Measurements from ENCODE around the gene FHOD3. TPM values are rescaled to one million over a fixed set of nuclear protein-coding genes. Genes with fewer than 3 reads are reported as not detected.

Gene FHOD3
- total and polyA plus RNA-seq, 7 experiments from 2014 or later = not detected

- no peak overlapping the region for H3K27ac ChIP-seq (ENCODE audit: low read depth, low read length)
- H3K27me3 Mint-ChIP-seq = peaks cover 4 to 24% (median 19%) of the 10 kb centered on the region in 5 donors
- peak; percentile 31 for ATAC-seq
- H3K4me1 ChIP-seq (ENCODE audit: control insufficient read depth in 2 of 2, insufficient read depth in 2 of 2, low read length in 2 of 2) = no peaks in the 10 kb centered on the region
- peak in 5 of 9 donors; percentile 8 to 47 (median 25) for DNase-seq
- ChIA-PET CTCF (interaction anchor here (1.6 kb wide), 2 partner anchors 121 to 122 kb away, joined by 7 to 8 read pairs; no protein-coding TSS in a partner anchor), POLR2A (no interaction called here)
- H3K4me1 Mint-ChIP-seq = no peaks in the 10 kb centered on the region
- peaks cover 0 to 11% (median 0%) of the 10 kb centered on the region in 3 experiments for H3K9me3 ChIP-seq (ENCODE audit: control insufficient read depth in 2 of 3, low read length in 3 of 3)
- H3K27me3 ChIP-seq (ENCODE audit: control insufficient read depth in 2 of 2, insufficient read depth in 2 of 2, low read length in 2 of 2) = no peaks in the 10 kb centered on the region
- H3K4me3 Mint-ChIP-seq = no peak overlapping the region
- no peaks in the 10 kb centered on the region for H3K36me3 ChIP-seq (ENCODE audit: control insufficient read depth in 2 of 3, insufficient read depth in 3 of 3, low read length in 3 of 3)
- intact Hi-C loops (cut with micrococcal nuclease) = loop anchor here in 1 of 2 donors (1.0 to 2.0 kb wide), 2 partner anchors 121 to 211 kb away; no protein-coding TSS in a partner anchor
- peaks cover 0 to 2% (median 0%) of the 10 kb centered on the region in 5 donors for H3K36me3 Mint-ChIP-seq
- no peak overlapping the region for H3K4me3 ChIP-seq (ENCODE audit: low read length)
- H3K9me3 Mint-ChIP-seq = peaks cover 0 to 20% (median 6%) of the 10 kb centered on the region in 11 donors
- no peak overlapping the region for H3K27ac Mint-ChIP-seq
Observed at GRCh38 chr18:36688020-36688965, 390.8 kb downstream of the FHOD3 start.

DNA sequence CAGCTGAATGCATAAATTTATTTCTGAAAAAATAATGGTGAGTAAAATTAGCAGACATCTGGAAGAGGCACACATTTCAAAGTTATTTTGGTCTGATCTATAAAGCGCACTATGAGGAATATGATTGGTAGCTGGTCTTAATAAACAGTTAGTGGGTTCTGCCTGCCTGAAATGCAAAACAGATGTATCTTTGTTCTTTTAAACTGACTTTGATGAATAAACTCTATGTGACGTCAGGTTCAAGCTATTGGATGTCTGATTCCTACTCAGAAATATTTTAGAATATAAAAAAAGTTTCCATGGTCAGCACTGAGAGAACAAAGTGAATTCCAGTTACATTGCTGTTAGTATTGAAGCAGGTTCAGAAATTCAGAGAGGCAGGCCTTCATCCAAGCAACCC, 394.9 kb downstream of the FHOD3 start:
- no peaks in the 10 kb centered on the region for H3K4me1 Mint-ChIP-seq
- H3K27ac Mint-ChIP-seq = no peak overlapping the region
- ChIA-PET POLR2A (no interaction called here), CTCF (no interaction called here)
- no peak overlapping the region for H3K4me3 Mint-ChIP-seq
- intact Hi-C loops (cut with micrococcal nuclease) = no loop called here
- peaks cover 4 to 10% (median 7%) of the 10 kb centered on the region in 5 donors for H3K27me3 Mint-ChIP-seq
- no peaks in the 10 kb centered on the region for H3K9me3 Mint-ChIP-seq
- H3K9me3 ChIP-seq (ENCODE audit: control insufficient read depth in 2 of 3, low read length in 3 of 3) = no peaks in the 10 kb centered on the region
- H3K4me1 ChIP-seq (ENCODE audit: control insufficient read depth in 2 of 2, insufficient read depth in 2 of 2, low read length in 2 of 2) = no peaks in the 10 kb centered on the region
- H3K36me3 ChIP-seq (ENCODE audit: control insufficient read depth in 2 of 3, insufficient read depth in 3 of 3, low read length in 3 of 3) = no peaks in the 10 kb centered on the region
- DNase-seq = no peak
- no peaks in the 10 kb centered on the region for H3K36me3 Mint-ChIP-seq
- ATAC-seq = no peak
- H3K27me3 ChIP-seq (ENCODE audit: control insufficient read depth in 2 of 2, insufficient read depth in 2 of 2, low read length in 2 of 2) = no peaks in the 10 kb centered on the region
- no peak overlapping the region for H3K4me3 ChIP-seq (ENCODE audit: low read length)
- no peak overlapping the region for H3K27ac ChIP-seq (ENCODE audit: low read depth, low read length)

DNA sequence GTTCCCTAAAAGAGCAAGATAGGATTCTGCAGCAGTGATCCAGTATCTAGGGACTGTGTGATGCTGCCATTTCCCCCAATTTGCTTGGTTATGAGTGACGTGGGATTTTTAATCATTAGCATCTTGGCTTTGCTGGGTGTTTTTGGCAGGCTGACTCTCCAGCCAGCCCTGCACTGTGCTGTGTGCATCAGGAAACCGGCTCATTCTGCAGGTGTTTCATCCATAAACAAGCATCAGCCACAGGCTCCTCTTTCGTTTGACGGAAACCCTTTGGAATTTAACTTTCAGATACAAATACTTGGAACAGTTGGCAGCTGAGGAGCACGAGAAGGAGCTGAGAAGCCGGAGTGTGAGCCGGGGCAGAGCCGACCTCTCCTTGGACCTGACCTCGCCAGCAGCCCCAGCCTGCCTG, 395.4 kb downstream of the FHOD3 start:
- intact Hi-C loops (cut with micrococcal nuclease) = no loop called here
- POLR2A ChIA-PET = no interaction called here
- no peak for ATAC-seq
- Histone ChIP-seq H3K4me1 (ENCODE audit: control insufficient read depth in 2 of 2, insufficient read depth in 2 of 2, low read length in 2 of 2) (no peaks in the 10 kb centered on the region), H3K36me3 (ENCODE audit: control insufficient read depth in 2 of 3, insufficient read depth in 3 of 3, low read length in 3 of 3) (no peaks in the 10 kb centered on the region), H3K27ac (ENCODE audit: low read depth, low read length) (no peak overlapping the region), H3K9me3 (ENCODE audit: control insufficient read depth in 2 of 3, low read length in 3 of 3) (no peaks in the 10 kb centered on the region), H3K27me3 (ENCODE audit: control insufficient read depth in 2 of 2, insufficient read depth in 2 of 2, low read length in 2 of 2) (no peaks in the 10 kb centered on the region), H3K4me3 (ENCODE audit: low read length) (no peak overlapping the region)
- H3K27me3 Mint-ChIP-seq = peaks cover 4 to 10% (median 7%) of the 10 kb centered on the region in 5 donors
- no peaks in the 10 kb centered on the region for H3K4me1 Mint-ChIP-seq
- H3K36me3 Mint-ChIP-seq = no peaks in the 10 kb centered on the region
- H3K4me3 Mint-ChIP-seq = no peak overlapping the region
- no peak overlapping the region for H3K27ac Mint-ChIP-seq
- CTCF ChIA-PET = no interaction called here
- DNase-seq = no peak
- no peaks in the 10 kb centered on the region for H3K9me3 Mint-ChIP-seq

- intact Hi-C loops (cut with micrococcal nuclease) = no loop called here
- DNase-seq (no peak), ATAC-seq (no peak)
- H3K4me1 Mint-ChIP-seq = no peaks in the 10 kb centered on the region
- no peak overlapping the region for H3K4me3 Mint-ChIP-seq
- Histone ChIP-seq H3K9me3 (ENCODE audit: control insufficient read depth in 2 of 3, low read length in 3 of 3) (no peaks in the 10 kb centered on the region), H3K4me3 (ENCODE audit: low read length) (no peak overlapping the region), H3K36me3 (ENCODE audit: control insufficient read depth in 2 of 3, insufficient read depth in 3 of 3, low read length in 3 of 3) (no peaks in the 10 kb centered on the region), H3K4me1 (ENCODE audit: control insufficient read depth in 2 of 2, insufficient read depth in 2 of 2, low read length in 2 of 2) (no peaks in the 10 kb centered on the region), H3K27ac (ENCODE audit: low read depth, low read length) (no peak overlapping the region), H3K27me3 (ENCODE audit: control insufficient read depth in 2 of 2, insufficient read depth in 2 of 2, low read length in 2 of 2) (no peaks in the 10 kb centered on the region)
- ChIA-PET CTCF (no interaction called here), POLR2A (no interaction called here)
- H3K27ac Mint-ChIP-seq = no peak overlapping the region
- H3K36me3 Mint-ChIP-seq = no peaks in the 10 kb centered on the region
- peaks cover 4 to 10% (median 7%) of the 10 kb centered on the region in 5 donors for H3K27me3 Mint-ChIP-seq
- no peaks in the 10 kb centered on the region for H3K9me3 Mint-ChIP-seq
Observed at GRCh38 chr18:36693931-36694620, 396.6 kb downstream of the FHOD3 start.

- ChIA-PET POLR2A (no interaction called here), CTCF (no interaction called here)
- H3K4me3 ChIP-seq (ENCODE audit: low read length) = no peak overlapping the region
- H3K27me3 Mint-ChIP-seq = peaks cover 0 to 8% (median 6%) of the 10 kb centered on the region in 5 donors
- H3K9me3 ChIP-seq (ENCODE audit: control insufficient read depth in 2 of 3, low read length in 3 of 3) = no peaks in the 10 kb centered on the region
- intact Hi-C loops (cut with micrococcal nuclease) = no loop called here
- no peaks in the 10 kb centered on the region for H3K9me3 Mint-ChIP-seq
- no peak for ATAC-seq
- H3K4me1 ChIP-seq (ENCODE audit: control insufficient read depth in 2 of 2, insufficient read depth in 2 of 2, low read length in 2 of 2) = no peaks in the 10 kb centered on the region
- DNase-seq = no peak
- H3K27ac ChIP-seq (ENCODE audit: low read depth, low read length) = no peak overlapping the region
- peaks cover 0 to 2% (median 0%) of the 10 kb centered on the region in 7 donors for H3K4me1 Mint-ChIP-seq
- H3K27ac Mint-ChIP-seq = no peak overlapping the region
- H3K4me3 Mint-ChIP-seq = no peak overlapping the region
- H3K36me3 Mint-ChIP-seq = no peaks in the 10 kb centered on the region
- no peaks in the 10 kb centered on the region for H3K27me3 ChIP-seq (ENCODE audit: control insufficient read depth in 2 of 2, insufficient read depth in 2 of 2, low read length in 2 of 2)
- H3K36me3 ChIP-seq (ENCODE audit: control insufficient read depth in 2 of 3, insufficient read depth in 3 of 3, low read length in 3 of 3) = no peaks in the 10 kb centered on the region
Observed at GRCh38 chr18:36695806-36696205, 398.3 kb downstream of the FHOD3 start.

DNA sequence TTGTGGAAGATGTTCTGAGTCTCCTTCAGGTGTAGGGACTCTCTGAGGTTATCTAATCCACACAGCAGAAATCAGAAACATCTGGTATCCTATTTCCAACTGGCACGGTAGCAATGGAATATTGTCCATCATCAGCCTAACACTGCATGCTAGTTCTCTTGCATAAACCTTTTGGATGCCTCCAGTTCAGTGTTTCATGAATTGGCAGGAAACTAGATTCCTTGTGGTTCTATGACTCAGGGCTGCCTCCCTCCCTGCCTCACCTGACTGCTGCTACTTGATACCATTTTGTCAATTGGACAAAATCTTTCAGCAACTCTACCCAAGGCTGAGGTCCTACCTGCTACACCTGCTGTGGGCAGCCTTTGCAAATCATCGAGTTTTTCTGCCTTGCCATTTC, 400.4 kb downstream of the FHOD3 start:
- no peak overlapping the region for H3K4me3 Mint-ChIP-seq
- ATAC-seq = no peak
- H3K4me3 ChIP-seq (ENCODE audit: low read length) = no peak overlapping the region
- H3K4me1 Mint-ChIP-seq = peaks cover 0 to 3% (median 0%) of the 10 kb centered on the region in 7 donors
- no peaks in the 10 kb centered on the region for H3K36me3 Mint-ChIP-seq
- no peak overlapping the region for H3K27ac ChIP-seq (ENCODE audit: low read depth, low read length)
- intact Hi-C loops (cut with micrococcal nuclease) = no loop called here
- no peaks in the 10 kb centered on the region for H3K9me3 Mint-ChIP-seq
- POLR2A ChIA-PET = no interaction called here
- H3K9me3 ChIP-seq (ENCODE audit: control insufficient read depth in 2 of 3, low read length in 3 of 3) = no peaks in the 10 kb centered on the region
- H3K27me3 ChIP-seq (ENCODE audit: control insufficient read depth in 2 of 2, insufficient read depth in 2 of 2, low read length in 2 of 2) = no peaks in the 10 kb centered on the region
- DNase-seq = no peak
- CTCF ChIA-PET = interaction anchor here (0.5 kb wide), 1 partner anchor 22 kb away, joined by 3 read pairs; no protein-coding TSS in a partner anchor
- peaks cover 0 to 10% (median 6%) of the 10 kb centered on the region in 5 donors for H3K27me3 Mint-ChIP-seq
- no peaks in the 10 kb centered on the region for H3K4me1 ChIP-seq (ENCODE audit: control insufficient read depth in 2 of 2, insufficient read depth in 2 of 2, low read length in 2 of 2)
- no peaks in the 10 kb centered on the region for H3K36me3 ChIP-seq (ENCODE audit: control insufficient read depth in 2 of 3, insufficient read depth in 3 of 3, low read length in 3 of 3)
- H3K27ac Mint-ChIP-seq = no peak overlapping the region

Measured in naive thymus-derived CD4-positive, alpha-beta T cell (primary cell).